ENCODE data around the gene ELN.

The ELN gene

DNA sequence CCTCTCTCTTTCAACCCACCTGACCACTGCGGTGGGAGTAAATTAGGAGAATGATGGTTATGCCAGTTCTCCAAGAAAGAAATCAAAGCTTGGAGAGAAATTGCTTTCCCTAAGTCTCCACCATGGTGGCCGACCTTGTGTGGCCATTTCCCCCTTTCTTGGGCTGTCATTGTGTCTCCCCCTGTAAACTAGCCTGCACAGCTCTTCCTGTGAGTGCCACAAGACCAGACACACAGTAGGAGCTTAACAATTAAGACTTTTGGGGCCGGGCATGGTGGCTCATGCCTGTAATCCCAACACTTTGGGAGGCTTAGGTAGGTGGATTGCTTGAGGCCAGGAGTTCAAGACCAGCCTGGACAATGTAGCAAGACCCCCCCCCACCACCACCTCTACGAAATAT is 36.7 kb downstream of the ELN start:
- DNase-seq, result no peak

DNA sequence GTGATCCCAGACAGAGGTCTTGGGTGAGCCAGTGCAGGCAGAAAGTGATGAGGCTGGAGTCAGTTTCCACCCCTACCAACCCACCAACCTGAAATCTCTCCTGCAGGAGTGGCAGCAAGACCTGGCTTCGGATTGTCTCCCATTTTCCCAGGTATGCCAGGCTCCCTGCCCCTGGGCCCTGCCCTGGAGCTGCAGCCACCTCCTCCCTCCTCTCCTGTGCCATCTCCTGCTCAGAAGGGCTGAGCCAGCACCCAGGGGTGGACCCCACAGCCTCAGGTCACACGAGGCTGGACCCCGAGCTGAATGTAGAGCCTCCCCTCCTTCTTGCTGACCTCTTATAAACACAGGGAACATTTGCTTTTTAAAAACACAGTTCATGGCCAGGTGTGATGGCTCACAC is 38.7 kb downstream of the ELN start:
- no peak for DNase-seq

DNA sequence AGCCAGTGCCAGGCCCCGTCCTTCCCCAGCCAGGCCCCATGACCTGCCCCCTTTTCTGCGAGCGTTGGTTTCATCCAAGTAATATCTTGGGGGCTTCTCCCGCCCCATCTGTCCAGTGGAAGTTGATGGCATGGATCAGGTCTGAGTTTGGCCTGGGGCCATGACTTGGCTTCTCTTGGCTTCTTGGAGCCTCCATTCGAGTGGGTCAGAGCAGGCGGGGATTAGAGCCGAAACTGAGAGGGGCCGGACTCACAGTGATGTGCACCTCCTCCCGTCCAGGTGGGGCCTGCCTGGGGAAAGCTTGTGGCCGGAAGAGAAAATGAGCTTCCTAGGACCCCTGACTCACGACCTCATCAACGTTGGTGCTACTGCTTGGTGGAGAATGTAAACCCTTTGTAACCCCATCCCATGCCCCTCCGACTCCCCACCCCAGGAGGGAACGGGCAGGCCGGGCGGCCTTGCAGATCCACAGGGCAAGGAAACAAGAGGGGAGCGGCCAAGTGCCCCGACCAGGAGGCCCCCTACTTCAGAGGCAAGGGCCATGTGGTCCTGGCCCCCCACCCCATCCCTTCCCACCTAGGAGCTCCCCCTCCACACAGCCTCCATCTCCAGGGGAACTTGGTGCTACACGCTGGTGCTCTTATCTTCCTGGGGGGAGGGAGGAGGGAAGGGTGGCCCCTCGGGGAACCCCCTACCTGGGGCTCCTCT is 40.6 kb downstream of the ELN start:
- DNase-seq, result no peak

DNA sequence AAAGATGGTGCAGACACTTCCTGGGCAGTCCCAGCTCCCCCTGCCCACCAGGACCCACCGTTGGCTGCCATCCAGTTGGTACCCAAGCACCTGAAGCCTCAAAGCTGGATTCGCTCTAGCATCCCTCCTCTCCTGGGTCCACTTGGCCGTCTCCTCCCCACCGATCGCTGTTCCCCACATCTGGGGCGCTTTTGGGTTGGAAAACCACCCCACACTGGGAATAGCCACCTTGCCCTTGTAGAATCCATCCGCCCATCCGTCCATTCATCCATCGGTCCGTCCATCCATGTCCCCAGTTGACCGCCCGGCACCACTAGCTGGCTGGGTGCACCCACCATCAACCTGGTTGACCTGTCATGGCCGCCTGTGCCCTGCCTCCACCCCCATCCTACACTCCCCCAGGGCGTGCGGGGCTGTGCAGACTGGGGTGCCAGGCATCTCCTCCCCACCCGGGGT is 41.1 kb downstream of the ELN start:
- DNase-seq, result no peak

DNA sequence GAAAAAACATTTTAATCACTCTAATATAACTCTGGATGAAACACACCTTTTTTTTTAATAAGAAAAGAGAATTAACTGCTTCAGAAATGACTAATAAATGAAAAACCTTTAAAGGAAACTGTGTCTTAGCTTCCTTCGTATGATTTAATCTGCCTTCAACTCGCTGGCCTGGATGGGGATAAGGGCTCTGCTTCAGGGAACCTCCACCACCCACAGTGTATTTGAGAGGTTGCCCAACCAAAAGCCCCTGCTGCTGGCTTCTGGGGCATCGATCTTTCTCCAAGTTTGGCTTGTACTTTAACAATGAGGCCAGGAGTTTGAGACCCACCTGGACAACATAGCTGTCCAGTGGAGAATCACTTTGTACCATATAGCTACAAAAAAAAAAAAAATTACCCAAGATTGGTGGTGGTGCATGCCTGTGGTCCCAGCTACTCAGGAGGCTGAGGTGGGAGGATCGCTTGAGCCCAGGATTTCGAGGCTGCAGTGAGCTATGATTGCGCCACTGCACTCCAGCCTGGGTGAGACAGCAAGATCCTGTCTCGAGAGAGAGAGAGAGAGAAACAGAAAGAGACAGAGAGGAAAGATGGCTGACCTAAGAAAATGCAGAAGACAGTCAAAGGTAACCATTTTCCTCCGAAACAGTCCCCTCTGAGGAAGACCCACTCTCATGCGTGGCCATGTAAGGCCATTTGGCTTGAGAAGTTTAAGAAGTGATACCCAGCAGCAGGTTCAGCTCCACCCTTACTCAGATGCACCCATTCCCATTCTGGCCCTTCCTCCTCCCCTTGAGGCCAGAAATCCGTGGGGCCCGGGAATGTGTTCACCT is 42.0 kb downstream of the ELN start:
- no peak for DNase-seq

DNA sequence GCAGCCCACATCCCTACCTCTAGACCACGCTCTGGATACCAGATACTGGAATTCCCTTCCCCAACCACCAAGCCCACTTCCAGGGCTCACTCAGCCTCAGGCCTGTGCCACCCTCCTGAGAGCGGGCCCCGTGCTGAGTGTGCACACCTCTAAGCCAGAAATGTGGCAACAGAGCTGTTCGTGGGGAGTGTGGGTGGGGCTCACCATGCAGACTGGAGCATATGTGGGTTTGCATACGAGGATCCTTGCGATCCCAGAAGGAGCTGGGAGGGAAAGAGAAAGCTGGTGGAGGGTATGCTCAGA is 42.6 kb downstream of the ELN start:
- no peak for DNase-seq

DNA sequence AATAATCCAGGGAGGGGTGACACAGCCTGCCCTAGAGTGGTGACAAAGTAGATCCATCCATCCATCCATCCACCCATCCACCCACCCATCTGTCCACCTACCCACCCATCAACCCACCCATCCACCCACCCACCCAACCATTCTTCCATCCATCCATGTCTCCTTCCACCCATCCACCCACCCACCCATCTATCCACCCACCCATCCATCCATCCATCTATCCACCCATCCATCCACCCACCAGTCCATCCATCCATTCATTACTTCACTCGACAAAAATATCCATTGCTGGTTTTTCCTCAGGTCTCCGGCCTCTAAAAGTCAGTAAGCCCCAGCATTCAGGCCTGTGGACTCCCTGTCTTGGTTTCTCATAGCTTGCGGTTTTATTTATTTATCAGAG is 43.1 kb downstream of the ELN start:
- DNase-seq, result no peak

DNA sequence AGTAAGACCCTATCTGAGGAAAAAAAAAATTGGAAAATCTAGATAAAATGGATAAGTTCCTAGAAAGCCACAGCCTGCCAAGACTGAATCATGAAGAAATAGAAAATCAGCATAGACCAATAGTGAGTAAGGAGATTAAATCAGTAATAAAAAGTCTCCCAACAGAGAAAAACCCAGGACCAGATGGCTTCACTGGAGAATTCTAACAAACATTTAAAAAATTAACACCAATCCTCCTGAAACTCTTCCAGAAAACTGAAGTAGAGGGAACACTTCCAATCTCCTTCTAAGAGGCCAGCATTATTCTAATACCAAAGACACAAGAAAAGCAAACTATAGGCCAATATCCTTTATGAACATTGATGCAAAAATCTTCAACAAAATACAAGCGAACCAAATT is 46.8 kb downstream of the ELN start:
- no peak for DNase-seq

DNA sequence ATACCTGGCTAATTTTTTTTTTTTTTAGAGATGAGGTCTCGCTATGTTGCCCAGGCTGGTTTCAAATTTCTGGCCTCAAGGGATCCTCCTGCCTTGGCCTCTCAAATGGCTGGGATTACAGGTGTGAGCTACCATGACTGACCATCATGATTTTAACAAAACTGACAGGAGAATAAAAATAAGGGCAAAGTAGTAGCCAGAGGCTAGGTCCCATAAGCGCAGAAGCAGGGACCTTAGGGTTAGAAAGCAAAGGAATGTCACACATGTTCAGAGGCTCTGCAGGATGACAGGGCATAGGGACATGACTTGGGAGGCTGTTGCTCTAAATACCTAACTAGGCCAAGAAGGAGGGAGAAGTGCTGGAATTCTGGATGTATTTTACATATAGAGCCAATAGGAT is 50.5 kb downstream of the ELN start:
- DNase-seq, result no peak

DNA sequence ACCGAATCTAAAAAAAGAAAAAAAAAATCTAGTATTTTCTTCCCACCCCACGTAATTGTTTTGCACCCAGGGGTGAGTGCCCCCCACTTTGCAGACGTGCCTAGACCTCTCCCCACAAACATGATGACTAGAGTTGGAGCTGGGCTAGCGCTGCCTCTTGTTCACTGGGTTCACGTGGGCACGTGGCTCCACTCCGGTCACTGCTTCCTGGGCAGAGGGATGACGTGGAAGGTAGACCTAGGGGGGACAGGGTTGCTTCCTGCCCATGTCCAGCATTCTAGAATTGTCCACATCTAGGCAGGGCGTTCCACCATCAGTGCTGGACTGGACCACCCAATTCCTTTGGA is 54.8 kb downstream of the ELN start:
- no peak for DNase-seq

DNA sequence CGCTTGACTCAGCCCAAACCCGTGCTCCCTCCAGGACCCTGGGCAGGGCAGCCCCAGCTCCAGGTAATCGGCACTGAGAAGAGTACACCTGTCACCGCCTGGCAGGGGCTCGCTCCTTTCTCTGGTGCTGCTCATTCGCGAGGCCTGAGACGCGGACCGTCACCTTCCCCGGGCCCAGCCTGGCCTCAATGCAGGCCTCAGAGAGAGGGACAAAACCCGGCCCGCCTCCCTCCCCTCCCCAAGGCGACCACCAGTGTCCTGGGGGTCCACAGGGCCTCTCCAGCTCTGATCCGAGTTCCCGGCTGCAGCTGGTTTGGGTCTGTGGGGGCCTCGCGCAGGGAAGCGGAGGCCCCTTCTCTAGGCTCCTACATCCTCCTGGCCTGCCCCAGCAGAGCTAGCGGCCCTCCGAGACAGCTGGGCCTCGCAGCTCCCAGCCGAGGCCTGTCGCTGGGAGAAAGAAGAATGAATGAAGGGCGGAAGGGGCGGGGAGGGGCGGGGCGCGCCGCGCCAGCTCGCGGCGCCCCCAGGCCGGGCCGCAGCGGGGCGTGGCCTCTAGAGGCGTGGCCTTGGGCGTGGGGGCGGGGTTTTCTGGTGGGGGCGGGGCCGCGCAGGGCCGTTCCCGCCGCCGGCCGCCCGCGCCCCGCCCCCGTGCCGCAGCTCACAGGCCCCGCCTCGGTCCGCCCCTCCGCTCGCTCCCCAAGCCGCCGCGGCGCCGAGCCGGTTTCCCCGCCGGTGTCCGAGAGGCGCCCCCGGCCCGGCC is 55.3 kb downstream of the ELN start, which contains the start of gene LIMK1:
LIMK1 (plus strand) TSS at position 688 of the 760 bp plus-strand sequence. CDS start 187 bp downstream, outside the sequence.
- no peak for DNase-seq

DNA sequence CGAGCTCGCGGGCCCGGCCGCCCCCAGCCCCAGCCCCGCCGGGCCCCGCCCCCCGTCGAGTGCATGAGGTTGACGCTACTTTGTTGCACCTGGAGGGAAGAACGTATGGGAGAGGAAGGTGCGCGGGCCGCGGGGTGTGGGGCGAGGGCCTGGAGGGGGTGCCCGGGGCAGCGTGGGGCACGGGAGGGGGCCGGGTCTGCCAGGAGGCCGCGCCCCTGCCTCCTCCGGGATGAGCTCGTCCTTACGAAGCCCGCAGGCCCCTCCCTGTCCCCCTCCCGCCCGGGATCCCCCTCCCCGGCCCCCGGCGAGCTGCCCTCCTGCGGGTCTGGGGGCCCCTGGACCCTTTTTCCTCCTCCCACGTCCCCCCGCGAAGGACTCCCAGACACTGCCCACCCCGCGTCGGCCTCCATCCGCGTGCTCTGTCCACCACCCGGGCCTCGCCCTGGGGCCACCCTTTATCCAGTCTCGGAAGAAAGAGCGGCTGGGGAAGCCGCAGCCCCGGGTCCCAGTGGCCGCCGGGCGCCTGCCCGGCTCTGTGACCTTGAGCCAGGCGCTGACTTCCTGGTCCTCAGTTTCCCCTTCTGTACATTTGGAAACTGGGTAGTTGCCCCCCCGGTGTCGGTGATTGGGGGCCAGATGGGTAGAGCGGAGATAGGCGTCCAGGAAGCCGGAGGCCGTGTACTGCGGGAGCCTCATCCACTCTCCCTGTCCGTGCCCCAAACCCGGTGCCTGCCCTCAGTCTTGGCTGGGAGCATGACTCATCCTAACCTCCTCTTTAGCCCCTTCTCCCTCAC is 56.2 kb downstream of the ELN start:
- DNase-seq, result no peak

DNA sequence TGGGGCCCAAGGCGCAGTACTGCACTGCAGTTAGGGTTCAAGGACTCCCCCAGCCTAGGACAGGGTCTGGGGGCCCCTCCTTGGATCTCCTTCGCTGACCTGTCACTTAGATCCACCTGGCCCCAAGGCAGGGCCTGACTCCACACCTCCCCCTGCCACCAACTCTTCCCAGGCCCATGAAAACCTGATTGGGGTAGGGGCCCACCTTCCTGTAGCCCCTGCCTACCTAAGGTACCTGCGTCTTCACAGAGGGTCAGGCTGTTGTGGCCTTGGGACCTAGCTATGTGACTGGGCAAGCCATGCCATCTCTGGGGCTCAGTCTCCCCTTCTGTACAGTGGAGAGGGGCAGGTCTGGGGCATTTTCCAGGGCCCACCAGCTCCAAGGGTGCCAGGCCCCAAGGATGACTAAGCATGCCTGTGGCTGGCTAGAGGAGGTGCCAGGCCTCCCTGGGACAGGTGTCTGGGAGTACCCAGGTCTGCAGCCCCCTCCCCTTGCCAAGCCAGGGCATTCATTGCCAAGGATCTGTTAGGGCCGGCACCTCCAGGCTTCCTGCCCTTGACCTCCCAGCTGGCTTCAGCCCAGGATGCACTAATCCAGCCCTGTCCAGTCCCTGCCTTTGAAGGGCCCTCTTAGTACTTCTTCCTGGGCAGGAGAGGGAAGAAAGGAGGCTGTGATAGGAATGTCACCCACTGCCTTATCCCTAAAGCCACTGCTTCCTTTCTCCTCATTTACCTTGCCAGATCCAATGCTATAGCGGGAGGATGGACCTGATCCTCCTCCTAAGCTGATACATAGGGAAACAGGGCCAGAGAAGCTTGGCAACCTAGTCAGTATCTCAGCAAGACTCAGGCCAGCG is 57.0 kb downstream of the ELN start:
- no peak for DNase-seq

DNA sequence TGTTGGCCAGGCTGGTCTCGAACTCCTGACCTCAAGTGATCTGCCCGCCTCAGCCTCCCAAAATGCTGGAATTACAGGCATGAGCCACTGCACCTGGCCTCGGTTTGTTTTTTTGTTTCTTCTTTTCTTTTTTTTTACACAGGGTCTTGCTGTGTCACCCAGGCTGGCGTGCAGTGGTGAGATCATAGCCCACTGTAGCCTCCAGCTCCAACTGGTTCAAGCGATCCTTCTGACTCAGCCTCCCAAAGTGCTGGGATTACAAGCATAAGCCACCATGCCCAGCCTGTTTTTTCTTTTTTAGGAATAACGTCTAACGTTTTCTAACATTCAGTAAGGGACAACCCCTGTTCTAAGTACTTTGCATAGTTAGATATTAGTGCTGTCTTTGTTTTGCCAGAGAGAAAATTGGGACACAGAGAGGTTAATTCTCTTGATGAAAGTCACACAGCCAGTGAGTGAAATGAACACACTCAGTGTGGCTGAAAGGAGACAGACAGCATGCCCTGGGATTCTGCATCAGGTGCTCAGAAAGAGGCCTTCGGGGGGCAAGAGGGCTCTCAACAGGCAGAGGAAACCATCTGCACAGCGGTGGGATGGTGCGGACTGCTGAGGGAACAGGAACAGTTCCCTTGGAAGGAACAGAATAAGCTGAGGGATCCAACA is 59.9 kb downstream of the ELN start:
- DNase-seq, result no peak

DNA sequence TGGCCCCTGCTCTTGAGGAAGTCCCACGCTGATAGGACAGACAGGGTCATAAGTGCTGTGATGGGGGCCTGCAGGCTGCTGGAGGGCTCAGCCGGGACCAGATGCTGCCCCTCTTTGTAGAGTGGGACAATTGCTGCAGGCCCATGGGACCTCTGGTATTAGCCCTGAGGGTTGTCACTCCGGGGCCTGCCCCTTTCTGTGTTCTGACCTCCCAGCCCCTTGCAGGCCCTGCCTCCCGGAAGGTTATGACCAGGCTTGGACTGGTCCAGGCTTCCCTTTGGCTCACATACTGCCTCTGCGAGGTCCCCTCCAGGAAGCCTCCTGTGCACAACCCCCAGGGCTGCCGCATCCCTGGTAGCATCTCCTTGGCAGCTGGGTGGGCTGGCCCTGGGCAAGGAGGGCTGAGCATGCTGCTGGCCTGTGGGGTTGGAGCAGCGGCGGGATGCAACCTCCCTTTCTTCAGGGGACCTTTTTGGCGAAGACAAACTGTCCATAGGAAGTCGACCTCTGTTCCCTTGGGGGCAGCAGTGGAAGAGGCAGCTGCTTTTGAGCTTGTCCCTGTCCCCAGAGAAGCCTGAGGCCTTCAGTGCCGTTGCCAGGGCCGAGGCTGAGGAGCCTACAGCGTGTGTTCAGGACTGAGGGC is 64.5 kb downstream of the ELN start:
- no peak for DNase-seq

DNA sequence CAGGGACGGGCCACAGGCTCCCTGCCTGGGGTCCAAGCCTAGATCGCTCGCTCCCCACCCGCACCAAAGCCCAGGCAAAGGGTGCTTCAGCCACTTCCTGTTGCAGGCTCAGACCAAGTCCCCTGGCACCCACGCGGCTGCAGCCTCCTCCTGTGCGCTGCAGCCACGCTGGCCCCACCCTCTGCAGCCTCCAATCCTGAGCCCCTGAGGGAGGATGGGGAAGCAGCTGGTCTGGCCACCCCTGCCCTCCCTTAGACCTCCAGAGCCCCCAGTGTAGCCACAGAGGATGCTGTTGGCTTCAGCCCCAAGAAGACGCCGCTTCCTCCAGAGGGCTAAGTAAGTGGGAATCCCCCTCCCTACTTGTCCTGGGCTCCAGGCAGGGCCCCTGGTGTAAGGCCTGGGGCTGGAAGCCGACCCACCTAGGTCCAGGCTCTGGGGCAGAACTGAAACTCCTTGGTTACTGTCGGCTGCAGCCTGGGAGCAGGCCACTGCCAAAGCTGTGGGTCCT is 65.0 kb downstream of the ELN start:
- DNase-seq, result no peak

DNA sequence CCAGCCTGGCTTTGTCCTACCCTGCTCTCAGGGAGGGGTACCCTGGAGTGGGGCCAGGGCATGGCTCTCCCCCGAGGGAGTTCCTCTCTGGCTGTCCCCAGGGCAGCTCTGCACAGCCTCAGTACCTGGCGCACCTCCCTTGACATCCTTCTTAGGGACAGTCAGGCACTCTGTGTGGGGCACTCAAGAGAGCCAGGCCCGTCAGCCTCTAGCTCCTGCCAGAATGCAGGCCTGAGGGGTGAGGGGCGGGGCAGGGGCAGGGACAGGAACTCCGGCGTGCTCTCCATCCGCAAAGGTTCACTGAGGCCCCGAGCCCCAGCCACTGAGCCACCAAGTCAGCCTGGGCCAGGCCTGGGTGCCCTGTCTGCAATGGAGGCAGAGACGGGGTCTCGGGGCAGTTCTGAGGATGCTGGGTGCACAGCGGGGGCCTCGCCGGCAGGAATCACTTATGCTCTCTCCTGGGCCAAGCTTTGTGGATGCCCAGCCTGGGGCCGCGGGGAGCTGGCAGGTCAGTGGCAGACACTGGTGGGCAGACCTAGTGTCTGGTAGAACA is 65.8 kb downstream of the ELN start:
- no peak for DNase-seq

DNA sequence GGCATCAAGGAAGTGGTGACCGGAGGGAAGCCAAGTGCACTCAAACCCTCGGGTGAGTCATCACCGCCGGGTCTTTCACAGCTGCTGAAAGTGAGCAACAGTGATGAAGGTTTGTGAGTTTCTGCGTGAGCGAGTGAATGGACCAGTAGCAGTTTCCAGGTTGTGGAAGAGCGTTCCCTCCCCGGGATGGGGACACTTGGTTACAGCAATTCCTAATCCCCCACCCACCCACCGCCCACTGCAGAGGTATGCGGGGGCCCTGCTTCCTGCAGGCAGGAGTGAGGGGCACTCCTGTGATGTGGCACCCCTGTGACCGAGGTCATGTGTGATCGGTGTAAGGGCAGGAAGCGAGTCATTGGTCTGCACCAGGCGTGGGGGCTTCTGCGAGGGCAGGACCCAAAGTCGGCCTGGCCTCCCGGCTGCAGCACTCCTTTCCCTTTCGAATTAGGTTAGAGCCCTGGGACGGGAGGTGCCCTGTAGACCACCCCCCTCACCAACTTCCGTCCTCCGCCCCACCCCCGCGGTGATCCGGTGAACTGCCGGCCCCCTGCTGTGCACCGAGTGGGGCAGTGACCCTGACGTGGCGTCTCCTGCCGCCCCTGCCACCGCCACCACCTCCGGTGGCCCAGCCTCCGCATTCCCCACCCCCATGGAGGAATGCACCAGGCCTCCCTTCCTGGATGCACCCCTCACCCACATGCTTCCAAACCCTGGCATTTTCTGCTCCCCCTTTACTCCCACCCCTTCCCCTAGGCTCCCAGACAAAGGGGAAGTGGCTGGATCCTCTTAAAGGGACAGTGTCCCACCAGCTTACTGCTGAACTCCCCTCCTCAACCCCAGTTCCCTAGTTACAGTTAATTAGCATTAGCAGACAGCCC is 66.5 kb downstream of the ELN start:
- no peak for DNase-seq

DNA sequence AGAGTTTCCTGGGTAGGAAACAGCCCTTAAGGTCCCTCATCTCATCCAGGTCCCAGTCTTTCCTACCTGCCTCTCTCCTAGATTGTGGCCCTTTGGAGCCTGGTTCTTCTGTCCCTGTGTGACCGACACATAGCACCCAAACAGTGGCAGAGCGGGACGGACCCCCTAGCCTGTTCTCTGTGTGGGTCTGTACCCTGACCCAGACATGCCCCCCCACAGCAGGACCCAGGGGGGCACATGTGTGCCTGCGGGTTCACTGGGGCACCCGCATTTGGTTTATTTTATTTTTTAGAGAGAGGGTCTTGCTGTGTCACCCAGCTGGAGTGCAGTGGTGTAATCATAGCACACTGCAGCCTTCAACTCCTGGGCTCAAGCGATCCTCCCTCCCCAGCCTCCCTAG is 67.2 kb downstream of the ELN start:
- DNase-seq, result no peak
